ENCODE results near the gene BPNT1. TPM values are rescaled to one million over a fixed set of nuclear protein-coding genes. Genes with fewer than 3 reads are reported as not detected.

The BPNT1 gene
- total RNA-seq, 1 experiment from 2014 or later: 49.7 TPM

DNA sequence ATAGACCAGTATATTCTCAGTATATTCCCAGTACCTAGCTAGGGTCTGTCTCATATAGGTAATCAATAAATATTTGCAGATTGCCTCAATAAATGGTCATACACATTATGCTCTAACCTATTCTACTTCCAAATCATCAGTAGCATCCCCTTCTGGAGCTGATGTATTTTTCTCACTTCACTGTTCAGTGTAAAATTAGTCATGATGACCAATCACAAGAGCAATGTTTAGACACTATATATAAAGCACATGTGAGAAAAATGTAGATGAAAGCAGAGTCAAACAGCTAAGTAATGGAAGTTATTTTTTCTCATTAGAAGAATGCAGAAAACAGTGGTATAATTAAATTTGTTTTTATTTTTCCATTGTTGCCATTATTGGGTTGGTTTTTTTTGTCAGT is 78.0 kb downstream of the BPNT1 start:
- TF ChIP-seq, protein P1, sequence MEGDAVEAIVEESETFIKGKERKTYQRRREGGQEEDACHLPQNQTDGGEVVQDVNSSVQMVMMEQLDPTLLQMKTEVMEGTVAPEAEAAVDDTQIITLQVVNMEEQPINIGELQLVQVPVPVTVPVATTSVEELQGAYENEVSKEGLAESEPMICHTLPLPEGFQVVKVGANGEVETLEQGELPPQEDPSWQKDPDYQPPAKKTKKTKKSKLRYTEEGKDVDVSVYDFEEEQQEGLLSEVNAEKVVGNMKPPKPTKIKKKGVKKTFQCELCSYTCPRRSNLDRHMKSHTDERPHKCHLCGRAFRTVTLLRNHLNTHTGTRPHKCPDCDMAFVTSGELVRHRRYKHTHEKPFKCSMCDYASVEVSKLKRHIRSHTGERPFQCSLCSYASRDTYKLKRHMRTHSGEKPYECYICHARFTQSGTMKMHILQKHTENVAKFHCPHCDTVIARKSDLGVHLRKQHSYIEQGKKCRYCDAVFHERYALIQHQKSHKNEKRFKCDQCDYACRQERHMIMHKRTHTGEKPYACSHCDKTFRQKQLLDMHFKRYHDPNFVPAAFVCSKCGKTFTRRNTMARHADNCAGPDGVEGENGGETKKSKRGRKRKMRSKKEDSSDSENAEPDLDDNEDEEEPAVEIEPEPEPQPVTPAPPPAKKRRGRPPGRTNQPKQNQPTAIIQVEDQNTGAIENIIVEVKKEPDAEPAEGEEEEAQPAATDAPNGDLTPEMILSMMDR (conservative IDR thresholded peaks at IDR 0.05; ENCODE audit: low read depth, low read length): no peak
- TF ChIP-seq EZH2 (IDR thresholded peaks at IDR 0.05; ENCODE audit: low read length, unreplicated experiment): no peak
- TF ChIP-seq EZH2phosphoT487 (IDR thresholded peaks at IDR 0.05; ENCODE audit: borderline replicate concordance, low read length): no peak
- Histone ChIP-seq H3K4me1 (ENCODE audit: insufficient read depth, low read length) (no peaks in the 10 kb centered on the region), H4K20me1 (ENCODE audit: low read length) (no peaks in the 10 kb centered on the region), H3F3A (ENCODE audit: low read length, unreplicated experiment) (no peaks in the 10 kb centered on the region), H3K9me2 (replicated peaks; ENCODE audit: low read length) (no peaks in the 10 kb centered on the region), H3K9ac (ENCODE audit: low read length) (no peak overlapping the region), H3K79me2 (ENCODE audit: low read length) (no peaks in the 10 kb centered on the region), H3K36me3 (ENCODE audit: low read depth, low read length) (peaks cover 69% of the 10 kb centered on the region), H3K27me3 (ENCODE audit: low read length) (no peaks in the 10 kb centered on the region), H3K4me2 (ENCODE audit: low read length) (no peak overlapping the region), H3K9me3 (ENCODE audit: low read length) (no peaks in the 10 kb centered on the region), H2AFZ (ENCODE audit: low read length) (no peak overlapping the region), H3K27ac (ENCODE audit: low read length) (no peak overlapping the region), H3K4me3 (ENCODE audit: low read length) (no peak overlapping the region)
- BruUV-seq (replicated peaks): no TSS peak
- ATAC-seq (no peak), DNase-seq (no peak)
- ChIA-PET CTCF (no interaction called here), POLR2A (ENCODE audit: unreplicated experiment) (interaction anchor here (0.6 kb wide), 1 partner anchor 21 kb away, joined by 21 read pairs; no protein-coding TSS in a partner anchor)
- intact Hi-C loops (cut with micrococcal nuclease): no loop called here

Small RNAs within 50 kb of the gene (microRNA-seq; reads per million reads assigned to microRNA genes)
- not detected for gene MIR194-1 (ENCODE audit: unreplicated experiment)
- 0.75 reads per million for gene MIR215 (ENCODE audit: unreplicated experiment)

Other genes with a start within 250 kb of the BPNT1 start
- gene SLC30A10, start 161.2 kb downstream of the BPNT1 start, total RNA-seq (2014; rRNA removed): not detected in 2 replicates
- gene EPRS1, start 43.3 kb downstream of the BPNT1 start, total RNA-seq (2014; rRNA removed): 186 and 226 TPM in 2 replicates
- 152 and 162 TPM in 2 replicates for gene IARS2, start 4.3 kb upstream of the BPNT1 start, total RNA-seq (2014; rRNA removed)
- gene RAB3GAP2, start 182.7 kb upstream of the BPNT1 start, total RNA-seq (2014; rRNA removed): 16.7 and 19.9 TPM in 2 replicates